Measurements from ENCODE around the gene PANX2. TPM values are rescaled to one million over a fixed set of nuclear protein-coding genes. Genes with fewer than 3 reads are reported as not detected.

Gene PANX2
- total RNA-seq, 2 experiments from 2014 or later, result 3.3 to 3.5 TPM

DNA sequence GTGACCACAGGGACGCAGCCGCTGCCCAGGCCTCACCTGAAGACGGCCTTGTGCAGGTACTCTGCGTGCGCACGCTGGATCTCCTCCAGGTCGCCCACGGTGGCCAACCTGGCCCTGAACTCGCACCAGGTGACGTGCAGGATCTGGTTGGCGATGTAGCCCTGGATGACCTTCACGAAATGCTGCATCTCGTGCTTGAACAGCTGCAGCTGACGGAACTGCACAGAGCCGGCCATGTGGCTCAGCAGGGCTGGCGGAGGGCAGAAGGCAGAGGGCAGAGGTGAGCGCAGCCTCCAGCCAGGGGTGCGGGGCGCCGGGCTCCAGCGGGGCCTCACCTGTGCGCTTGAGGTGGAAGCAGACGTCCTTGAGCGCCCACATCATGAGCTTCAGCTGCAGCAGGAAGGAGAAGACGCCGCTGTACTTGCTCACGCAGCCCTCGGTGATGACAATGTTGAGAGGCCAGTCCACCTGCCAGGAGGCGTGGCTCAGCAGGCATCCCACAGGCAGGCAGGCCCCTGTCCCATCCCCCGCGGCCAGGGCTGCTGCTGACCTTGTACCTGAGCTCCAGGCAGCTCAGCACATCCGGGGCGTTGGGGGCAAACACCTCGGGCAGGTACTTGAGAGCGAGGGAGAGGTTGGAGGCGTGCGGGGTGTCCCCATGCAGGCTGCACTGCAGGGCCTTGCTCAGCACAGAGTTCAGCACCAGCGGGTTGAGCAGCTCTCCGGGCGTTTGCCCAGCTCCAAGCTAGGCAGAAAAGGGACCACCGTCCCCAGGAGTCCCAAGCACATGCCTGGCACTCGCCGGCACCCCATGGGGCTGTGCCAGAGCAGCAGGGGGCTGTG is 47.8 kb downstream of the PANX2 start:
- Mint-ChIP-seq H3K4me1 (ENCODE audit: low read depth) (no peaks in the 10 kb centered on the region), H3K36me3 (peaks cover 37% of the 10 kb centered on the region), H3K27ac (no peak overlapping the region), H3K4me3 (no peak overlapping the region), H3K9me3 (no peaks in the 10 kb centered on the region), H3K27me3 (no peaks in the 10 kb centered on the region)
- no peak for DNase-seq
- CTCF ChIA-PET, result interaction anchor here (1.4 to 1.6 kb wide), 2 partner anchors 70 to 307 kb away, joined by 3 to 6 read pairs; partner anchors contain the start of gene SCO2
- POLR2A ChIA-PET, result no interaction called here
- intact Hi-C loops (cut with micrococcal nuclease), result no loop called here

- no peak overlapping the region for H3K4me3 Mint-ChIP-seq
- no peak for DNase-seq
- POLR2A ChIA-PET, result interaction anchor here (1.1 kb wide), 1 partner anchor 27 kb away, joined by 3 read pairs; no protein-coding TSS in a partner anchor
- intact Hi-C loops (cut with micrococcal nuclease), result no loop called here
- CTCF ChIA-PET, result interaction anchor here (1.4 to 1.6 kb wide), 2 partner anchors 71 to 306 kb away, joined by 3 to 6 read pairs; partner anchors contain the start of gene SCO2
- H3K36me3 Mint-ChIP-seq, result peaks cover 36% of the 10 kb centered on the region
- H3K27me3 Mint-ChIP-seq, result no peaks in the 10 kb centered on the region
- H3K27ac Mint-ChIP-seq, result no peak overlapping the region
- no peaks in the 10 kb centered on the region for H3K9me3 Mint-ChIP-seq
- no peaks in the 10 kb centered on the region for H3K4me1 Mint-ChIP-seq (ENCODE audit: low read depth)
These were observed 48.6 kb downstream of the PANX2 start for GRCh38 chr22:50218996-50219727.

- no peak for DNase-seq
- Mint-ChIP-seq H3K4me3 (no peak overlapping the region), H3K9me3 (no peaks in the 10 kb centered on the region), H3K36me3 (peaks cover 34% of the 10 kb centered on the region), H3K27me3 (no peaks in the 10 kb centered on the region), H3K4me1 (ENCODE audit: low read depth) (no peaks in the 10 kb centered on the region), H3K27ac (no peak overlapping the region)
- ChIA-PET POLR2A (interaction anchor here (1.1 kb wide), 1 partner anchor 28 kb away, joined by 3 read pairs; no protein-coding TSS in a partner anchor), CTCF (interaction anchor here (1.6 kb wide), 1 partner anchor 71 kb away, joined by 6 read pairs; no protein-coding TSS in a partner anchor)
- intact Hi-C loops (cut with micrococcal nuclease), result no loop called here
These were observed 49.5 kb downstream of the PANX2 start for GRCh38 chr22:50219800-50220602.

DNA sequence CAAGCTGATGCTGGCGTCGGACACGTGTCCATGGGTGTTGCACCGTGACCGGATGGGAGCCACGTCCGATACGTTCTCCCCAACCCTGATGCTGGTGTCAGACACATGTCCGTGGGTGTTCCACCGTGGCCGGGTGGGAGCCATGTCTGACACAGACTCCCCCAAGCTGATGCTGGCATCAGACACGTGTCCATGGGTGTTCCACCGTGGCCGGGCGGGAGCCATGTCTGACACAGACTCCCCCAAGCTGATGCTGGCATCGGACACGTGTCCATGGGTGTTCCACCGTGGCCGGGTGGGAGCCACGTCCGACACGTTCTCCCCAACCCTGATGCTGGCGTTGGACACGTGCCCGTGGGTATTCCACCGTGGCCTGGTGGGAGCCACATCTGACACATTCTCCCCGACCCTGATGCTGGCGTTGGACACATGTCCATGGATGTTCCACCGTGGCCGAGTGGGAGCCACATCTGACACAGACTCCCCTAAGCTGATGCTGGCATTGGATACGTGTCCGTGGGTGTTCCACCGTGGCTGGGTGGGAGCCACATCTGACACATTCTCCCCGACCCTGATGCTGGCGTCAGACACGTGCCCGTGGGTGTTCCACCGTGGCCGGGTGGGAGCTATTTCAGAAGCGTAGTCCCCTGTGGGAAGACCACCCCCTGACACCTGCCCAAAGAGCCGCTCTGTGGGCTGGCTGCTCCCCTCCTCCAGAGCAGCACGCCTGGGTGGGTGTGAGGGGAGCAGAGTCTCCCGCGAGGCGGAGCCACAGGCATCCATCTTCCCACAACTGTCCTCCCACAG is 50.3 kb downstream of the PANX2 start:
- ChIA-PET POLR2A (no interaction called here), CTCF (no interaction called here)
- Mint-ChIP-seq H3K36me3 (peaks cover 29% of the 10 kb centered on the region), H3K27ac (no peak overlapping the region), H3K9me3 (no peaks in the 10 kb centered on the region), H3K4me1 (ENCODE audit: low read depth) (no peaks in the 10 kb centered on the region), H3K27me3 (no peaks in the 10 kb centered on the region), H3K4me3 (no peak overlapping the region)
- DNase-seq, result no peak
- intact Hi-C loops (cut with micrococcal nuclease), result no loop called here

DNA sequence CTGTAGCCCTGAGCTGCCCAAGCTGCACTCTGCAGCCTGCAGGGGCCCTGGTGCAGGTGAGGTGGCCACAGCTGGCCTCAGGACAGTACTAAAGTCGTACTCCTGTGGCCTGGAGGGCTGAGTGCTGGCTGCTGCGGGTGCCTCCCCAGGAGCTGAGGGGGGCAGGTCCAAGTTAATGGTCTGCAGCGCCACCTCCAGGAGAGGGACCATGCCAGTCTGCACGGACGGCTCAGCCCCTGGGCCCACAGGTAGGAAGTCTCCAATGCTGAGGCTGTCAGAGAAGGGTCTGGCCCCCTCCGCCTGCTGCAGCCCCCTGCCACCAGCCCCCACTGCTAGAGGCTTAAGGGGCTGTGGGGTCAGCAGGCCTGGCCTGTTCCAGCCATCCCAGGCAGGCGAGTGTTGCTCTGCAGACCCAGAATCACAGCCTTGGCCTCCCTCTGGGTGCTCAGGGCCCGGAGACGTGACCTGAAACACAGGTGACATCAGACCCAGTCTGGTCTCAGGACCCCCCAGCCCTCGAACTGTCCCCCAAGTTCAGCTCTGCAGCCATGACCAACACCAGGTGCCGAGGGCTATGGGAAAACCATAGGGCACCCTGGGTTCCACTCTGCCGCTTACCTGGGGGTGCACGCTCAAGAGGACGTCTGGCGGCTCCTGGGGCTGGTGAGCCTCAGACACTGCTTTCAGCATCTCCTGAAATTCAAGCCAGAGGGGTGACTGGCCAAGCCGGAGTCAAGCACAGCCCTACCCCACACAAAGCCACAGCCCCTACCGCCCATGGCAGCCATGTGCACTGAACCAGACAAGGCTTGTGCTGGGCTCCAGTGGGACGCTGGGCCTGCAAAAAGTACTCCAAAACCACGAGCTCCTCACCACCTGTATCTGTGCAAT is 51.1 kb downstream of the PANX2 start:
- Mint-ChIP-seq H3K36me3 (peaks cover 23% of the 10 kb centered on the region), H3K27ac (no peak overlapping the region), H3K9me3 (no peaks in the 10 kb centered on the region), H3K27me3 (no peaks in the 10 kb centered on the region), H3K4me3 (no peak overlapping the region), H3K4me1 (ENCODE audit: low read depth) (no peaks in the 10 kb centered on the region)
- no peak for DNase-seq
- ChIA-PET CTCF (no interaction called here), POLR2A (no interaction called here)
- intact Hi-C loops (cut with micrococcal nuclease), result no loop called here

GRCh38 chr22:50222508-50222907 is 52.0 kb downstream of the PANX2 start:
- H3K36me3 Mint-ChIP-seq, result peaks cover 20% of the 10 kb centered on the region
- H3K27ac Mint-ChIP-seq, result no peak overlapping the region
- POLR2A ChIA-PET, result no interaction called here
- H3K27me3 Mint-ChIP-seq, result no peaks in the 10 kb centered on the region
- DNase-seq, result no peak
- H3K9me3 Mint-ChIP-seq, result no peaks in the 10 kb centered on the region
- H3K4me3 Mint-ChIP-seq, result no peak overlapping the region
- no peaks in the 10 kb centered on the region for H3K4me1 Mint-ChIP-seq (ENCODE audit: low read depth)
- CTCF ChIA-PET, result no interaction called here
- intact Hi-C loops (cut with micrococcal nuclease), result no loop called here

DNA sequence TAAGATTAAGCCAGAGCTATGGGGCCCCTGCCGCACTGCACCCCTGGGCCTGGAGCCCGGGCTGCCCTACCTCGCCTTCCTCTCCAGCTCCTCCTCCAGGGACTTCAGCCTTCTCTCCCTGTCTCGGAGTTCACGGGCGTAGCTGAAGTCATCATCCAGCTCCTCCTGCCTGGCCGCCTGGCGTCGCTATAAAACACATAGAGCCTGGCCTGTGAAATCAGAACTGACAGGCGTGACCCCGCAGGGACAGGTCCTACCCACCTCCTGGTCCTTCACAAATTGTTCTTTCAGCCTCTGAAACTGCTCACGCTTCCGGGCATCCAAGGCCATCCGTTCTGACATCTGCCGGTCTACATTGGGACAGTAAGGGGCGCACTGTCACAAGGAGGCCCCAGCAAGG is 53.5 kb downstream of the PANX2 start:
- Mint-ChIP-seq H3K4me3 (no peak overlapping the region), H3K27ac (no peak overlapping the region), H3K4me1 (ENCODE audit: low read depth) (no peaks in the 10 kb centered on the region), H3K36me3 (peaks cover 17% of the 10 kb centered on the region), H3K9me3 (no peaks in the 10 kb centered on the region), H3K27me3 (no peaks in the 10 kb centered on the region)
- no peak for DNase-seq
- intact Hi-C loops (cut with micrococcal nuclease), result no loop called here
- CTCF ChIA-PET, result no interaction called here
- POLR2A ChIA-PET, result no interaction called here

DNA sequence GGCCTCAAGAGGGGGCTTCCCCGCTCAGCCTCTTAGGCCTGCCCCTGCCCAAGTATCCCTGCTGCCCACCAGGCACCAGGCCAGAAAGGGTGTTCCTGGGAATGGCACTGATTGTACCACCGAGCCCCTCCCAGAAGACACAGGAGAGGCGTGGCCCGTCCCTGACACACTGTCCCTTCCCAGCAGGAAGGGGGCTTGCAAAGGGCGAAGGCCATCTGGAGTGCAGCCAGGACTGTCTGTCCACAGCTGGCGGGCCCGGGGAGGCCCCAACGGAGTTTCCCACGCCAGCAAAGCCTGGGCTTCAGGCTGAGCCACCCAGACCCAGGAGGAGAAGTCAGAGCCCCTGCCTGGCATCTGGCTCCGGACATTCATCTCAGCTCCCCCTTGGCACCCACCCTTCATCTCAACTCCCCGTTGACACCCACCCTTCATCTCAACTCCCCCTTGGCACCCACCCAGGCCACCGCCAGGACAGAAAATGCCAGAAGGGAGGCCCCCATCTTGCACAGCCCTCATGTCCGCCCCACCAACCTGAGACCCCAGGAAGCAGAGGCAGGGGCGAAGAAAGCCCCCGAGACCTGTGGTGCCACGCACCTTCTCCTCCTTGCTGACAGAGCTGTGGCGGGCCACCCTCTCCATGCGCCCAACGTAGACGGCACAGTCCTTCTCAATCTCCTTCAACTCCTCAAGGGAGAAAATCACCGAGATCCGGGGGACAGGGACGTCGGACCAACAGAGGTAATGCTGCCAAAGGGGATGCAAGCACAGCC is 54.9 kb downstream of the PANX2 start:
- ChIA-PET POLR2A (no interaction called here), CTCF (no interaction called here)
- Mint-ChIP-seq H3K27me3 (no peaks in the 10 kb centered on the region), H3K36me3 (peaks cover 12% of the 10 kb centered on the region), H3K27ac (no peak overlapping the region), H3K9me3 (no peaks in the 10 kb centered on the region), H3K4me3 (no peak overlapping the region), H3K4me1 (ENCODE audit: low read depth) (no peaks in the 10 kb centered on the region)
- DNase-seq, result no peak
- intact Hi-C loops (cut with micrococcal nuclease), result no loop called here

GRCh38 chr22:50226063-50226874 is 55.7 kb downstream of the PANX2 start:
- ChIA-PET CTCF (no interaction called here), POLR2A (no interaction called here)
- no peaks in the 10 kb centered on the region for H3K9me3 Mint-ChIP-seq

DNA sequence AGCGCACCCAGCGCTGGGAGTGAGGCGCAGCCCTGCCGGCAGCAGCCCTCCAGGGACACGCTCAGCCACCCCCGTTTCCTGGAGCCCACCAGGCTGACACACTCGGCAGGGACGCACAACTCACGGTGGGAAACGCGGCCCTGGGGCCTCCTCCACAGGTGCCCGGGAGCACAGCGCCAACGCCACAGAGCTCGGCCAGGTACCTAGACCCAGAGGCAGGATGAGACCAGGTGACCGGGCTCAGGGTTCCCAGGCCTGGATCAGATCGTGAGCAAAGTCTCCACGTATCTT is 56.3 kb downstream of the PANX2 start:
- intact Hi-C loops (cut with micrococcal nuclease), result no loop called here
- Mint-ChIP-seq H3K4me1 (ENCODE audit: low read depth) (no peaks in the 10 kb centered on the region), H3K4me3 (no peak overlapping the region), H3K27me3 (no peaks in the 10 kb centered on the region), H3K36me3 (peaks cover 12% of the 10 kb centered on the region), H3K27ac (no peak overlapping the region), H3K9me3 (no peaks in the 10 kb centered on the region)
- DNase-seq, result no peak
- ChIA-PET CTCF (interaction anchor here (1.2 kb wide), 1 partner anchor 10 kb away, joined by 3 read pairs; no protein-coding TSS in a partner anchor), POLR2A (no interaction called here)

More at GRCh38 chr22:50226063-50226874, 55.7 kb downstream of the PANX2 start:
- DNase-seq, result no peak
- intact Hi-C loops (cut with micrococcal nuclease), result no loop called here
- Mint-ChIP-seq H3K4me1 (ENCODE audit: low read depth) (no peaks in the 10 kb centered on the region), H3K27ac (no peak overlapping the region), H3K36me3 (peaks cover 12% of the 10 kb centered on the region), H3K4me3 (no peak overlapping the region), H3K27me3 (no peaks in the 10 kb centered on the region)

Data from activated CD4-positive, alpha-beta memory T cell treated with anti-CD3 and anti-CD28 coated beads for 36 hours (primary cell).